A673 (cell line): ENCODE measurements around the gene PRIMPOL.

ENCODE experiments used
- EZH2 ChIP-seq: fragments of 200-600 bp; sonication (generic); IDR thresholded peaks from 2 replicates; pipeline ENCODE4 v1.6.1; 2017; ENCODE audit warnings: borderline replicate concordance, low read depth, mild to moderate bottlenecking, mixed read lengths, antibody characterized with exemption, low read length; ENCODE audit not compliant: poor library complexity, severe bottlenecking
- TF ChIP-seq, protein P1 (sequence below): fragments of 300-800, 200-600 bp; sonication (generic); conservative IDR thresholded peaks from 2 replicates; pipeline ENCODE4 v1.5.1; 2017; ENCODE audit warnings: low read depth, mild to moderate bottlenecking, antibody characterized with exemption, low read length, moderate library complexity, mixed read lengths

DNA sequence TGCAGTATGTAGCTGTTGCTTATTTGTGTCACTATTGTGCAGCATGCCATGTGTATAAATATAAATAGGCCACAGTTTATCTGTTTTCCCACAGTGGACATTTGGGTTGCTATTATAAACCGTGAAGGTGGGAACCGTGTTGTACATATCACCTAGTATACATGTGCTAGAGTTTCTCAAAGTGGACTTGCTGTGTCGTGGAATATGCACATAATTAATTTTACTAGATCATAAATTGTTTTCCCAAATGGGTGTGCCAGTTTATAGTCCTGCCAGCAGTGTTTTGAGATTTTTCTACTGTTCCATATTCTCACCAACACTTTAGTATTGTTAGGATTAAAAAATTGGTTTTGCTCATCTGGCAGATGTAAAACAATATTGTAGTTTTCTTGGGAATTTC lies 38.5 kb downstream of the PRIMPOL start:
- TF ChIP-seq, protein P1, sequence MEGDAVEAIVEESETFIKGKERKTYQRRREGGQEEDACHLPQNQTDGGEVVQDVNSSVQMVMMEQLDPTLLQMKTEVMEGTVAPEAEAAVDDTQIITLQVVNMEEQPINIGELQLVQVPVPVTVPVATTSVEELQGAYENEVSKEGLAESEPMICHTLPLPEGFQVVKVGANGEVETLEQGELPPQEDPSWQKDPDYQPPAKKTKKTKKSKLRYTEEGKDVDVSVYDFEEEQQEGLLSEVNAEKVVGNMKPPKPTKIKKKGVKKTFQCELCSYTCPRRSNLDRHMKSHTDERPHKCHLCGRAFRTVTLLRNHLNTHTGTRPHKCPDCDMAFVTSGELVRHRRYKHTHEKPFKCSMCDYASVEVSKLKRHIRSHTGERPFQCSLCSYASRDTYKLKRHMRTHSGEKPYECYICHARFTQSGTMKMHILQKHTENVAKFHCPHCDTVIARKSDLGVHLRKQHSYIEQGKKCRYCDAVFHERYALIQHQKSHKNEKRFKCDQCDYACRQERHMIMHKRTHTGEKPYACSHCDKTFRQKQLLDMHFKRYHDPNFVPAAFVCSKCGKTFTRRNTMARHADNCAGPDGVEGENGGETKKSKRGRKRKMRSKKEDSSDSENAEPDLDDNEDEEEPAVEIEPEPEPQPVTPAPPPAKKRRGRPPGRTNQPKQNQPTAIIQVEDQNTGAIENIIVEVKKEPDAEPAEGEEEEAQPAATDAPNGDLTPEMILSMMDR, result no peak
- TF ChIP-seq EZH2, result no peak
